C1 segment of cervical spinal cord (tissue), 14 donors: Measurements from ENCODE around the gene PROZ.

ENCODE experiments used
- DNase-seq, 14 donors: peaks; one replicate each; lab custom pipeline; 2025; lab: John Stamatoyannopoulos, UW

PROZ gene

DNA sequence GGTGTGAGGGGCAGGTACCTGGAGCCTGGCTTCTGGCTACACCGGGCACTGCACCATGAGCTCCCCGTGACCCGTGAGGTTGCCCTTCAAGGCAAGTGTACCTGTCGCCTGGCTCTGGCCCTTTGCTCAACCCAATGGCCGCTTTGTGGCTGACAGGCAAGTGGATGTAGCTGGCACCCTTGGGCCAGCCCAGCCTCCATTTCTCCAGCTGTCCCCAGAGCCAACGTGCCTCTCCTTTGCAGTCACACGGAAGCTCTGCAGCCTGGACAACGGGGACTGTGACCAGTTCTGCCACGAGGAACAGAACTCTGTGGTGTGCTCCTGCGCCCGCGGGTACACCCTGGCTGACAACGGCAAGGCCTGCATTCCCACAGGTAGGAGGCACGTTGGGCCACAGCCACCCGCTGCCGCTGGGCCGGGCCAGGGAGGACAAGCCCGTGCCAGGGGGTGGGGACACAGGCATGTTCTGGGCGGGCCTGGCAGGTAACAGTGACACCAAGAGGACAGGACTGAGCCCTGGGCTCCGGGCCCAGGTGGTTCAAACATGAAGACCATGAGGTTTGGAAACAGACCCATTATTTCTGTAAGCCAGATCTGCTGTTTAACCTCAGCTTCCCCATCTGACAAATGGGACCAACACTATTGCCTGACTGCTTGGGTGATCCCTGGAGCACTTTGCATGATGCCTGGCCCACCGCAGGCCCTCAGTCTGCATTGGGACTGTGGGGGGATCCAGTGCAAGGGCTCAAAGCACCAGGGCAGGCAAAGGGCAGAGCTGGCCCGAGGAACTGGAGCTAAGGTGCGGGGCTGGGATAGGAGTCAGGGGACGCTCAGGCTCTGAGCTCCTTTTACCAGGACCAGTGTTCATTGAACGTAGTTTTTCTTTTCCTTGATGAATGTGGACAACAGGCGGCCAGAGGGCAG, 17.5 kb upstream of the PROZ start:
- no peak for DNase-seq

DNA sequence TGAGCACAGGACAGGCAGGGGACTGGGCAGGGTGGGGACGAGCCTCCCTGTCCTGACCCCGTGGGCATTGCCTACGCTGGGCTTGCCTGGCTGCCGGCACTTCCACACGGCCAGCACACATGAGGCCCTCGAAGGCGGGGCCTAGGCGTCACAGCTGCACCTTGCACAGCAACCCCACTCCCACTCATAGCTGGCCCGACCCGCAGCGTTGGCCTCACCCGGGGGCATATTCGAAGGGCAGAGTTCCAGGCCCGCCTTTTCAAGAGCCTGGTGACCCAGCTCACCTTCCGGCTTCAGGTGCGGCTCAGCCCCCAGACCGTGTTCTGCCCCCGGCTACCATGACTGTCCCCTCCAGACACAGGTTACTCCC, 16.9 kb upstream of the PROZ start:
- no peak for DNase-seq

DNA sequence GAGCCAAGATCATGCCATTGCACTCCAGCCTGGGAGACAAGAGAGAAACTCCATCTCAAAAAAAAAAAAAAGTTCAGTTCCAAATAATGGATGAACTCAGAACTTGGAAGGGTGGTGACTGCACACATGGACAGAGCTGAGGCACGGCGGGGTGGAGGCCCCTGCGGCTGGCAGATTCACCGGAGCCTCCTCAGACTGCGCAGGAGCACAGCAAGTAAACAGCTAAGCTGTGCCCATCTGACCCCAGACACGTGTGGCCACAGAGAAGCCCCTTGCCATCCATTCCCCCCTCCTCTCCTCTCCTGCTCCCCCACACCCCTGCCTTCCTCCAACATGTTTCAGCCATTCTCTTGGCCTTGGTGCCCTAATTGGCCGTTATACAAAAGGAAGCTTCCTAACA, 15.6 kb upstream of the PROZ start:
- no peak for DNase-seq

DNA sequence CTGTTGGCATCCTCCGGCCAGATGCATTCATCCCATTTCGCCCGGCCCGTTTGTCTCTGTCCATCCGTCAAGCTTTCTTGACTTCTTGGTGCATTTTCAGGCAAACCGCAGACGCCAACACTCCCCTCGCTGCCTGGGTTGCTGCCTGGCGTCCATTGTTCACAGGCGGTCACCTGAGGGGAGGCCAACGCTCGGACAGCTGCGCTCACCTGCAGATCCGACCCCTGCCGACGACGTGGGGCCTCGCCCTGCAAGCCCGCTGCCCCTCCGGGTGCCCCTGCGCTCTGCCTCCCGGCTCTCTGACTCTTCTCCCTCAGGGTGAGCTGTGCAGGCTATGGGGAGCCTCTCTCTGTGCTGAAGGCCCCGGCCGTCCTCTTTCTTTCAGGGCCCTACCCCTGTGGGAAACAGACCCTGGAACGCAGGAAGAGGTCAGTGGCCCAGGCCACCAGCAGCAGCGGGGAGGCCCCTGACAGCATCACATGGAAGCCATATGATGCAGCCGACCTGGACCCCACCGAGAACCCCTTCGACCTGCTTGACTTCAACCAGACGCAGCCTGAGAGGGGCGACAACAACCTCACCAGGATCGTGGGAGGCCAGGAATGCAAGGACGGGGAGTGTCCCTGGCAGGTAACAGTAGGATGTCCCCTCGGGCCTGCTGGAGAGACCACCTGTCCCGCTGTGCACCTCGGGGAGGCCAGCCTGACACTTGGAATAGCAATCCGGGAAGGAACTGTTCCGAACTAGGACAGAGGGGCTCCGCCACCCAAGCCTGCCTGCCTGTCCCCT, 14.8 kb upstream of the PROZ start:
- DNase-seq, result no peak

DNA sequence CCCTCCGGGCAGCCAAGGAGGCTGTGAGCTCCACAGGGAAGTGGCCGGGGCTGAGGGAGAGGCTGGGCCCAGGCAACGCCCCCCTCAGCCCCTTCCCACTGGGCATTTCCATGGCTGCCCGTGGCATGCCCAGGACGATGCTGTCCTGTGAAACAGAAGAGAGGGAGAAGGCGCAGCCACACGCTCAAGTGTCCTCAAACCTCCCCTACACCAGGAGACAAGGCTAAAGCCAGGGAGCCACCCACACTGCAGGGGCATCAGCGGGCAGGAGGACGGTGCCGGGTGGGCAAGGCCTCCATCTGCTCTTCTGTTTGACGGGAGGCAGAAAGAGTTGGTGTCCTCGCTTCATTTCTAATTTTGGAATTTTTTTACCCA, 14.2 kb upstream of the PROZ start:
- no peak for DNase-seq

DNA sequence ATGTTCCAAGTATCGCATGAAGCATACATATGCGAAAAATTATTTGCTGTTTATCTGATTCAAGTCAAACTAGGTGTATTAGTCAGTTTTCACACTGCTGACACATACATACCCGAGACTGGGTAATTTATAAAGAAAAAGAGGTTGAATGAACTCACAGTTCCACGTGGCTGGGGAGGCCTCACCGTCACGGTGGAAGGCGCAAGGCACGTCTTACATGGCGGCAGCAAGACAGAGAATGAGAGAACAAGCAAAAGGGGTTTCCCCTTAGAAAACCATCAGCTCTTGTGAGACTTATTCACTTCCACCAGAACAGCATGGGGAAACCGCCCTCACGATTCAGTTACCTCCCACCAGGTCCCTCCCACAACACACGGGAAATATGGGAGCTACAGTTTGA, 13.0 kb upstream of the PROZ start:
- DNase-seq, result no peak

DNA sequence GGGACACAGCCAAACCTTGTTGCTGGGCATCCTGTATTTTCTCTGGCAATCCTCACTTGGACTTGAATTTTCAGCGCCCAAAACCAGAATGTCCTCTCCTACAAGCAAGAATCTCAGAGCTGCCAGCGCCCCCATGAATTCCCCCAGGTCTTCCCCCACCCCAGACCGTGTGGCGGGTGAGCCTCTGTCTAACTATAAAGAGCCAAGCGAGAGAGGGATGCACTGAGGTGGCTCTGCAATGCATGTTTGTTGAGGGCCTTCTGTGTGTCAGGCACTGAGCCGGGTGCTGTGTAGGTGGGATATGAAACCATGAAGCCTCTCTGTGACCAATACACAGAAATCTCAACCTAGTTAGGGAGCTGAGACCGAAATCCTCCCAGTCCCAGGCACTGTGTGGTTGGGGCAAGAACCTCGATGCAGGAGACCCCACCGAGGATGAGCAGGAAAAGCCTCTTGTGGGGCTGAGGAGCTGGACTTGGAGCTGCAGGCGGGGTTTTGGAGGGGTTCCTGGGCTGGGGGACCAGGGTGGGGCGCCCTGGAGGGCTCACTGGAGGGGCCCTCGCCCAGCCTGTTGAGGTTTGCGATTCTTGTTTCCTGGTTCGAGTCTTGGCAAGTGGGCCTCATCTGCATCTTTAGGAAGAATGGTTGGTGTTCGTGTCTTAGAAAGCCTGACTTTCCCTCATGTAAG, 12.4 kb upstream of the PROZ start:
- DNase-seq, result no peak

DNA sequence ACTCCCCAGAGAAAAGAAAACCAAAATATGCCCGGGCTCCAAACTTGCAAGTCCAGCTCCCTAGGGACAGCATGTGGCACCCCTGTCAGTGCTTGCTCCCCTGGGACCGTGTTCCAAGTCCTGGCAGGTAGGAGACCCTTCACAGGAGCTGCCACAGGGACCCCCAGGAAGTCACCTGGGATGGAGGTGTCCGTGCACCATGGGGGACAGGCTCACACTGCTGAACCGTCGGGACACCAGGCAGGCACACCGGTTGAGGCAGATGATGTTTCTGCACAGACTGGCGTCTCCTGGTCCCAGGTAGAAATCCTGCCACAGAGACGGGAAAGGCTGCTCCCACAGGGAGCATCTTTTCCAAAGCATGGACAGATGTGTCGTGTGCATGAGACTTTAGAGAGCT, 11.7 kb upstream of the PROZ start:
- no peak for DNase-seq

DNA sequence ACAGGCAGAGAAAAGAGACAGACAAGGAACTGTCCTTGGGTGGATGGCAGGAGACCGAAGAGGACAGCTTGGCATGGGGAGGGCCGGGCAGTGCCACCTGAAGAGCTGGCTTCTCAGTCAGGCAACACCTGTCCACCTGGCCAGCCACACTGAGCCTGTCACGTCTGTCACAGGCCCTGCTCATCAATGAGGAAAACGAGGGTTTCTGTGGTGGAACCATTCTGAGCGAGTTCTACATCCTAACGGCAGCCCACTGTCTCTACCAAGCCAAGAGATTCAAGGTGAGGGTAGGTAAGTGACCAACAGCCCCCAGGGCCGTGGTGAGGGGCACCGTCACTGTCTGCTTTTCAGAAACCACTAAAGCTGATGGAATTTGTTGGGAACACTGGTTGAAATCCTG, 11.2 kb upstream of the PROZ start:
- DNase-seq, result peak in 1 of 14 donors; percentile 10

DNA sequence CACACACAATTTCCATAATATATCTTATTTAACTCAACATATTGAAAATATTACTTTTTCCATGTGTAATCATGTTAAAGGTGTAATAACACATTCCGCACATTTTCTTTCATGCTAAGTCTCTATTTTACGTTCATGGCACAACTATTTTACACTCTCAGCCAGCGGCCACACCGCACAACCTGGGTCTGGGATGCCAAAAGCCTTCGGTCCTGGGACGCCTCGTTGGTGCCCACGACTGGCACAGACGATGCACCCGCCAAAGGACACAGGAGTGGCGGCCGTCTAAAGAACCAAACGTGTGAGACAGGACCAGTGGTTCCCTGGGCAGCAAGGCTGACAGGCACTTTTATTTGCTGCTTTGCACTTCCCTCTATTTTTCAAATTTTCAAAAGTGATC, 10.0 kb upstream of the PROZ start:
- no peak for DNase-seq

DNA sequence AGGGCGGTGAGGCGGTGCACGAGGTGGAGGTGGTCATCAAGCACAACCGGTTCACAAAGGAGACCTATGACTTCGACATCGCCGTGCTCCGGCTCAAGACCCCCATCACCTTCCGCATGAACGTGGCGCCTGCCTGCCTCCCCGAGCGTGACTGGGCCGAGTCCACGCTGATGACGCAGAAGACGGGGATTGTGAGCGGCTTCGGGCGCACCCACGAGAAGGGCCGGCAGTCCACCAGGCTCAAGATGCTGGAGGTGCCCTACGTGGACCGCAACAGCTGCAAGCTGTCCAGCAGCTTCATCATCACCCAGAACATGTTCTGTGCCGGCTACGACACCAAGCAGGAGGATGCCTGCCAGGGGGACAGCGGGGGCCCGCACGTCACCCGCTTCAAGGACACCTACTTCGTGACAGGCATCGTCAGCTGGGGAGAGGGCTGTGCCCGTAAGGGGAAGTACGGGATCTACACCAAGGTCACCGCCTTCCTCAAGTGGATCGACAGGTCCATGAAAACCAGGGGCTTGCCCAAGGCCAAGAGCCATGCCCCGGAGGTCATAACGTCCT, 9.4 kb upstream of the PROZ start:
- no peak for DNase-seq

DNA sequence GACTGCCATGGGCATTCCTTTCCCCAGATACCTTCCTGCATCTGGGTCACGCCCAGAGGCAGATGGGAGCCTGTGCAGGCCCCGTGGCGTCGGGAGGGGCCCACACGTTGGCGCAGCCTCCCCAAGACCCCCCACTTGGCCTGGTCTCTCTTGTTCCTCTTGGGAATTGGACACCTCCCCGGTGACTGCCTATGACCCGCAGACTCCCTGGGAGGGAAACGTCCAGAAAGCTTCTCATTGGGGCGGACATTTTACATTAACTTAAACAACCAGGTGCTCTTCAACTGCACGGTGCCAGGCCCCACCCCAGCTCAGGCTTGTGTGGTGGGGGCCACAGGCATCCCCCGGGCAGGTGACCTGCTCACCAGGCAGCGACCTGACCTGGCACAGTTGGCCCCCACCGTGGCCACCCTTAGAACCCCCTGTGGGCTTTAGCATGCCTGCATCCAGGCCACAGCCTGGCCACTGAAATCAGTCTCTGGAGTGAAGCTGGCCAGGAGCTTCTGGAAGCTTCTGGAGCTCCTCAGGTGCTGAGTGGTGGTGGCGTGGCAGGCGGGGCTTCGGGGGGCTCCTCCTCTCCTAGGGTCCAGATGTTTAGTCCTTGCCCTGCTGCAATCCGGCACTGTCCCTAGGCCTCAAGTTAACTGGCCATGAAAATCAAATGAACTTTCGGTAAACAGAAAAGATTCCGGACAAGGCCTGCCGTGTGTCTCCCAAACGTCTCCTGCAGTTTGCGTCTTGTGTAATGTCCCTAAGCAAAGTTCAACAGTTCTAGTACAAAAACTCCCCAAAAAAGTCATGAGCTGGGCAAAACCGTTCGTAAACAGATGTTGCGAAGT, 8.5 kb upstream of the PROZ start:
- no peak for DNase-seq

DNA sequence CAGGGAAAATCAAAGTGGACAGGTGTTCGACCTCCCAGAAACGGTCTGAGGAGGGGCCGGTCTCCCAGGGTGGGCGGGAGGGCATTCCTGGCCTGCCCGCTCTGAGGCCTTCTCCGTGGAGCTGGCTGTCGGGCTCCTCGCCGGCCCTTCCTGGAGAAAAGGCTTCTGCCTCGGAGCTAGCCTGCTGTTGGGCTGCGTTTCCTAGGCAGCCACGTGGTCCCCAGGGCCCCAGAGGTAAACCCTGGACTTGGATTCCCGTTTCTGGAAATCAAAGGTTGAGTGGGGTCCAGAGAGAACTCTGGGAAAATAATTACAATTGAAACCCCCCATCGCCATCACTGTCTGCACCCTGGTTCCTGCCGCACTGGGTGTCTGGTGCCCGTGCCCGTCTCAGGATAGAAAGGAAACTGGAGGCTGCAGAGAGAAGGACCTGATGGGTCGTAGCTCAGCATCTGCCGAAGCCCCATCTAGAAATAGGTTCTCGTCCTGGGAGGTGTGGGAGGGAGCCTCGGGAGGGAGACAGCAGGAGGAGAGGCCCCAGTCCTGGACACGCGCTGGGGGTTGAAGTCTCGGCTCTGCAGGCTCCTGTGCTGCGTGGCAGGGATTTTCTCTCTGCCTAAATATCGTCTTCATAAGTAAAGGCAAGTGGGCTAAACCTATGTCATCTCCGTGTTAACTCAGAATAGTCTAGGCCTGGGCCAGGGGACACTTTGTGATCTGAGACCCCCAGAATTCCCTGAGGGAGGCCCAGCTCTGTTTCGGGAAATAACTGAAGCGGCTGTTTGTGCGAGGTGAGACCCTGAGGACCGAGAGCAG, 7.7 kb upstream of the PROZ start:
- no peak for DNase-seq

DNA sequence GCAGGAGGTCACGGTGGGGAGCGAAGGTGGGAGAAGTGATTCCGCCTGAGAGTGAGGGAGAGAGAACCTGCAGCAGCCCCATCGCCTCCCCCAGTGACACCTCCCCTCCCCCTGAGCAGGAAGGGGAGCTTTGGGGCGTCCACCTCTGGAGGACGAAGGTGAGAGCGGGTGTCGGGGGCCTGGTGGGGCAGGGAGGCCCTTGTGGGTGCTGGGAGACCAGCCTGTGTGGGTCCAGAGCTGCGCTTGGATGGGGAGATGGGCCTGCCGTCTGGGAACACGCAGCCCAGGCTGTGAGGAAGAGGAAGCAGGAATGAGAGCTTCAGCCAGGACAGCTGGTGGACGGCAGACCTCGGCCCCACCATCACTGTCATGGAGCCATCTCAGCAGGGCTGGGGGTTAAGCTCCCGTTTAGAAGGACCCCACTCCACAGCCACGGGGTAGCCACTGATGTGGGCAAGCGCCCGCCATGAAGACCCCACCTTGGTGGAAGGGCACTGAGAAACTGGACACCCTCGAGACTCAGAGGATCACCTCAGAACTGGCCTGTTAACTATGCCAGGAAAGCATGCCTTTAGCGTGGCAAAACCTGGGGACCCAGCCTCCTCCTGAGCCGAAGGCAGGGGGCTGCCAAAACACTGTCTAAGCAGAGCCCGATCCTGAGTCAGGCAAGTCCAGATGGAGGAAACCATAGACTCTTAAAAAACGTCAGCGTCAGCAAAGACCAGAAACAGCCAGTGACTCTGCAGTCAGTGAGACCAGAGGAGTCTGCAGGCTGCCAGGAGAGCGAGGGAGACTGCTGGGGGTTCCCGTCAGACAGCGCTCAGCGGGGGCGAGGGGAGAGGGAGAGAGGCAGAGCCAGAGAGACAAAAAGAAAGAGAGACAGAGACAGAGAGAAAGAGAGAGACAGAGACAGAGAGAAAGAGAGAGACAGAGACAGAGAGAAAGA, 6.4 kb upstream of the PROZ start:
- DNase-seq, result peak in 6 of 14 donors; percentile 9 to 38 (median 18)

DNA sequence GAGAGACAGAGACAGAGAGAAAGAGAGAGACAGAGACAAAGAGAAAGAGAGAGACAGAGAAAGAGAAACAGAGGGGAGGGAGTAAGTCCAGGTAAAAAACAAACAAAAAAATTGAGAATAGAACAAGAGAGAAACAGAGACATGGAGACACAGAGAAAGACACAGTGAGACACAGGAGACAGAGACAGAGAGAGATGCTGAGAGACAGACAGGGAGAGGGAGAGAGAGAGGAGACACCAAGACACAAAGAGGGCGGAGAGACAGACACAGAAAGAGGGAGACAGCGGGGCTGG, 5.8 kb upstream of the PROZ start:
- DNase-seq, result no peak

DNA sequence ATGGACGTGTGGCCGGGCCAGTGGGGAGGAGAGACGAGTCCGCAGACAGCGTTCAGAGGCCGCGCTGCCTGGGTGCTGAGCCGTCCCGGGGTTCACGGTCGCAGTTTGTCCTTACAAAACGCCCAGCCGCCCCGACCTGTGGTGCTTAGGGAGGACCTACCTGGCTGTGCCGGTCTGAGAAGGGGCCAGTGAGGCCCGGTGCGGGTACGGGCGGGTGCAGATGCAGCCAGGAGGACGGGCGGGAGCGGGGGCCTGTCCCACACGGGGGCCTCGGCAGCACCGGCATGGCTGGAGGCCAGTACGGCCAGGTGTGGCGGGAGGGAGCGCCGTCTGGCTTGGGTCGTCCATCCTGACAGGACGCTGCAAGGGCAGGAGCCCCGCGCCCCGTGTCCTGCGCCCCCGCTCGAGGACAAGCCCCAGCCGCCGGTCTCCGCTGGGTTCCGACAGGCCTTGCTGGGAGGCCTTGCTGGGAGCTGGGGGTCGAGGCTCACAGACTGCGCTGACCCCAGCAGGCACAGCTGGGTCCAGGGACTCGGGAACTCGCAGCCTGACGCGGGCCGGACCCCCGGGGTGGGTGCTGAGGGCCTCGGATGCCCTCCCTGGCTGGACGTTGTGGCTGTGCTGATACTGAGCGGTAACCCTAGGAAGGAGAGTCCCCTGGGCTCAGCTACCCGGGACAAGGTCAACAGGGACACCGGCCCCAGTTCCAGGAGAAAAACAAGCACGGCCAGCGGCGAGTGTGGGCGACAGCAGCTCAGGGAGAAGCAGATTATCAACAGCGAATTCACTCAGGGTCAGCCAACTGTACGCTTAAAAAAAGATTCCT, 5.3 kb upstream of the PROZ start:
- DNase-seq, result peak in 11 of 14 donors; percentile 27 to 79 (median 59)

DNA sequence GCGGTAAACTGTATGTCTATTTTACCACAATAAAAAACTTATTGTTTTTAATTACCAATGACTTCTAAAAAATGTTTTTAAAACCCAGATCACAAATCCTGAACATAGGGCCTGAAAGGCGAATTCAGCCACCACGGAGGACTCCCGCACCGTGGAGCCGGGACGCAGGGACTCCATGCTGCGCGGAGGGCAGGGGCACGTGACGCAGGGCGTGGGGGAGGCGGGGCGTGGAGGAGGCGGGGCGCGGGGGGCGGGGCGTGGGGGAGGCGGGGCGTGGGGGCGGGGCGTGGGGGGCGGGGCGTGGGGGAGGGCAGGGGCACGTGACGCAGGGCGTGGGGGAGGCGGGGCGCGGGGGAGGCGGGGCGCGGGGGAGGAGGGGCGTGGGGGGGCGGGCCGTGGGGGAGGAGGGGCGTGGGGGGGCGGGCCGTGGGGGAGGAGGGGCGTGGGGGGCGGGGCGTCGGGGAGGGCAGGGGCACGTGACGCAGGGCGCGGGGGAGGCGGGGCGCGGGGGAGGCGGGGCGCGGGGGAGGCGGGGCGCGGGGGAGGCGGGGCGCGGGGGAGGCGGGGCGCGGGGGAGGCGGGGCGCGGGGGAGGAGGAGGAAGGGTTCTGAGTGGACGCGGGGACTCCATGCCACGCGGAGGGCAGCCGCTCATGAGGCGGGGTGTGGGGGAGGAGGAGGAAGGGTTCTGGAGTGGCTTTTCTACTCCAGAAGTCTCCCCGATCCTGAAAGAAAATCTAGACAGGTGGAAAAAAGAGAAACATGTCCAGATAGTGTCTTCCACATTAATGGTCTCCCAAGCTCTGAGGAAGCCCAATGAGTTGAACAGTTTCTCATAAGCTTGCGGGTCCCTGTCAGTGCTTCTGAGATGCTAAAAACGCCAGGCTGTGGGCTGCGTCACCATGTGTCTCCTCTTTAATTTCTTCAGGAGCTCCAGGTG, 4.4 kb upstream of the PROZ start:
- DNase-seq, result peak in 13 of 14 donors; percentile 10 to 82 (median 66)
